ENCODE results near the gene SPX. TPM values are rescaled to one million over a fixed set of nuclear protein-coding genes. Genes with fewer than 3 reads are reported as not detected.

The SPX gene
- total RNA-seq, 1 donor from 2014 or later, result 0.59 TPM

- no peaks in the 10 kb centered on the region for H3K27me3 ChIP-seq (ENCODE audit: low read depth)
- DNase-seq, result no peak
- H3K9me3 ChIP-seq, result no peaks in the 10 kb centered on the region
- ATAC-seq, result no peak
- H3K27ac ChIP-seq, result no peak overlapping the region
- H3K4me3 ChIP-seq, result no peak overlapping the region
- no peaks in the 10 kb centered on the region for H3K36me3 ChIP-seq
- H3K4me1 ChIP-seq, result no peaks in the 10 kb centered on the region
- no peak for TF ChIP-seq CTCF (IDR thresholded peaks at IDR 0.05)
- intact Hi-C loops (cut with DNase I), result no loop called here
Observed at GRCh38 chr12:21566907-21567394, 40.9 kb downstream of the SPX start.

GRCh38 chr12:21568115-21568514 is 42.0 kb downstream of the SPX start:
- intact Hi-C loops (cut with DNase I), result no loop called here

GRCh38 chr12:21571046-21571445 is 45.0 kb downstream of the SPX start:
- H3K4me1 ChIP-seq, result no peaks in the 10 kb centered on the region
- H3K27ac ChIP-seq, result no peak overlapping the region
- ATAC-seq (no peak), DNase-seq (no peak)
- TF ChIP-seq CTCF (IDR thresholded peaks at IDR 0.05), result no peak
- intact Hi-C loops (cut with DNase I), result no loop called here
- H3K36me3 ChIP-seq, result no peaks in the 10 kb centered on the region
- H3K4me3 ChIP-seq, result no peak overlapping the region
- H3K9me3 ChIP-seq, result no peaks in the 10 kb centered on the region
- no peaks in the 10 kb centered on the region for H3K27me3 ChIP-seq (ENCODE audit: low read depth)

More at GRCh38 chr12:21568115-21568514, 42.0 kb downstream of the SPX start:
- no peak overlapping the region for H3K4me3 ChIP-seq
- ATAC-seq (no peak), DNase-seq (no peak)
- no peaks in the 10 kb centered on the region for H3K9me3 ChIP-seq
- H3K27ac ChIP-seq, result no peak overlapping the region
- no peaks in the 10 kb centered on the region for H3K27me3 ChIP-seq (ENCODE audit: low read depth)
- H3K4me1 ChIP-seq, result no peaks in the 10 kb centered on the region
- TF ChIP-seq CTCF (IDR thresholded peaks at IDR 0.05), result no peak
- no peaks in the 10 kb centered on the region for H3K36me3 ChIP-seq

GRCh38 chr12:21573733-21574358 is 47.8 kb downstream of the SPX start:
- no peaks in the 10 kb centered on the region for H3K27me3 ChIP-seq (ENCODE audit: low read depth)
- no peaks in the 10 kb centered on the region for H3K9me3 ChIP-seq
- no peaks in the 10 kb centered on the region for H3K36me3 ChIP-seq
- intact Hi-C loops (cut with DNase I), result no loop called here
- ATAC-seq (no peak), DNase-seq (no peak)
- no peak overlapping the region for H3K4me3 ChIP-seq
- no peak for TF ChIP-seq CTCF (IDR thresholded peaks at IDR 0.05)
- H3K4me1 ChIP-seq, result no peaks in the 10 kb centered on the region
- H3K27ac ChIP-seq, result no peak overlapping the region

- intact Hi-C loops (cut with DNase I), result no loop called here
- no peaks in the 10 kb centered on the region for H3K4me1 ChIP-seq
- no peaks in the 10 kb centered on the region for H3K9me3 ChIP-seq
- no peak for TF ChIP-seq CTCF (IDR thresholded peaks at IDR 0.05)
- ATAC-seq, result no peak
- no peaks in the 10 kb centered on the region for H3K27me3 ChIP-seq (ENCODE audit: low read depth)
- no peak for DNase-seq
- no peak overlapping the region for H3K27ac ChIP-seq
- no peak overlapping the region for H3K4me3 ChIP-seq
- H3K36me3 ChIP-seq, result no peaks in the 10 kb centered on the region
Observed at GRCh38 chr12:21576431-21576830, 50.3 kb downstream of the SPX start.

Measured in lower lobe of right lung (tissue), 2 donors.